Globus pallidus (tissue), 1 donor: ENCODE results near the gene ADAMTSL5.
"Not testable (repeated sequence)": the region's sequence is repeated elsewhere in the genome, so short reads cannot be mapped to it uniquely, and the experiment has no call there.

Experiments
- DNase-seq: peaks from one replicate; pipeline ENCODE4 v3.0.0-alpha.2; 2015; ENCODE audit warnings: low spot score

ADAMTSL5 gene

GRCh38 chr19:1512671-1513498 lies at the start of gene ADAMTSL5:
Gene ADAMTSL5 (minus strand): TSS chr19:1513019. CDS start chr19:1510943, 2,076 bp downstream.
- no peak for DNase-seq

- no peak for DNase-seq
These were observed 48.5 kb upstream of the ADAMTSL5 start for GRCh38 chr19:1561236-1561842.

GRCh38 chr19:1560286-1560882 lies 47.6 kb upstream of the ADAMTSL5 start:
- DNase-seq = no peak

- no peak for DNase-seq
These were observed 45.7 kb upstream of the ADAMTSL5 start for GRCh38 chr19:1558552-1558951.

GRCh38 chr19:1556390-1557070 lies 43.7 kb upstream of the ADAMTSL5 start:
- DNase-seq = no peak

GRCh38 chr19:1555487-1556389 lies 42.9 kb upstream of the ADAMTSL5 start:
- no peak for DNase-seq

- DNase-seq = no peak
These were observed 42.1 kb upstream of the ADAMTSL5 start for GRCh38 chr19:1554968-1555367.

GRCh38 chr19:1553415-1553814 lies 40.6 kb upstream of the ADAMTSL5 start:
- no peak for DNase-seq

GRCh38 chr19:1551068-1552040 lies 38.5 kb upstream of the ADAMTSL5 start:
- no peak for DNase-seq

GRCh38 chr19:1549332-1549945 lies 36.6 kb upstream of the ADAMTSL5 start:
- DNase-seq = no peak

GRCh38 chr19:1540365-1540925 lies 27.6 kb upstream of the ADAMTSL5 start:
- DNase-seq = no peak

GRCh38 chr19:1539749-1540148 lies 26.9 kb upstream of the ADAMTSL5 start:
- DNase-seq = not testable (repeated sequence)

- no peak for DNase-seq
These were observed 26.2 kb upstream of the ADAMTSL5 start for GRCh38 chr19:1538978-1539377.

- not testable (repeated sequence) for DNase-seq
These were observed 22.9 kb upstream of the ADAMTSL5 start for GRCh38 chr19:1535699-1536098.

- no peak for DNase-seq
These were observed 22.2 kb upstream of the ADAMTSL5 start for GRCh38 chr19:1534972-1535371.

- DNase-seq = no peak
These were observed 20.8 kb upstream of the ADAMTSL5 start for GRCh38 chr19:1533510-1534150.

GRCh38 chr19:1532003-1532402 lies 19.2 kb upstream of the ADAMTSL5 start:
- no peak for DNase-seq

- no peak for DNase-seq
These were observed 18.8 kb upstream of the ADAMTSL5 start for GRCh38 chr19:1531587-1531986.

GRCh38 chr19:1530856-1531255 lies 18.0 kb upstream of the ADAMTSL5 start:
- DNase-seq = not testable (repeated sequence)
